Activated naive CD4-positive, alpha-beta T cell treated with anti-CD3 and anti-CD28 coated beads, Interleukin-2, amount 50 U/mL, for 16 hours (primary cell): ENCODE measurements around the gene MMP21.

Experiments used
- DNase-seq: peaks from one replicate; pipeline ENCODE4 v3.0.0-alpha.2; 2020

The MMP21 gene

GRCh38 chr10:125775491-125776106 is at the start of gene MMP21:
TSS of gene MMP21 (minus strand) at chr10:125775821. CDS start at chr10:125775821, 0 bp downstream.
- no peak for DNase-seq

GRCh38 chr10:125824736-125825135 is 49.1 kb upstream of the MMP21 start:
- DNase-seq, result no peak

- DNase-seq, result peak; percentile 17
Observed at GRCh38 chr10:125823663-125824251, 48.1 kb upstream of the MMP21 start.

- DNase-seq, result peak; percentile 89
Observed at GRCh38 chr10:125822878-125823662, 47.4 kb upstream of the MMP21 start, which contains the start of the genes BCCIP and UROS. TSS of gene BCCIP (plus strand) at chr10:125823546. CDS start at chr10:125823558, 12 bp downstream. TSS of gene UROS (minus strand) at chr10:125823258. CDS start at chr10:125816499, 6,759 bp downstream.

GRCh38 chr10:125820701-125821100 is 45.1 kb upstream of the MMP21 start:
- DNase-seq, result no peak

- DNase-seq, result no peak
Observed at GRCh38 chr10:125817337-125817946, 41.8 kb upstream of the MMP21 start.

GRCh38 chr10:125816548-125816947 is 40.9 kb upstream of the MMP21 start:
- DNase-seq, result no peak

GRCh38 chr10:125815764-125816163 is 40.1 kb upstream of the MMP21 start:
- no peak for DNase-seq

- DNase-seq, result no peak
Observed at GRCh38 chr10:125812128-125812750, 36.6 kb upstream of the MMP21 start.

- DNase-seq, result no peak
Observed at GRCh38 chr10:125811251-125811650, 35.6 kb upstream of the MMP21 start.

- DNase-seq, result no peak
Observed at GRCh38 chr10:125808047-125808446, 32.4 kb upstream of the MMP21 start.

GRCh38 chr10:125802739-125803138 is 27.1 kb upstream of the MMP21 start:
- no peak for DNase-seq

GRCh38 chr10:125802131-125802530 is 26.5 kb upstream of the MMP21 start:
- no peak for DNase-seq

- DNase-seq, result no peak
Observed at GRCh38 chr10:125801574-125801973, 26.0 kb upstream of the MMP21 start.

GRCh38 chr10:125799451-125800182 is 24.0 kb upstream of the MMP21 start:
- DNase-seq, result no peak

GRCh38 chr10:125797994-125798662 is 22.5 kb upstream of the MMP21 start:
- DNase-seq, result no peak

- DNase-seq, result no peak
Observed at GRCh38 chr10:125797424-125797823, 21.8 kb upstream of the MMP21 start.

- no peak for DNase-seq
Observed at GRCh38 chr10:125795637-125796190, 20.1 kb upstream of the MMP21 start.

- no peak for DNase-seq
Observed at GRCh38 chr10:125795128-125795527, 19.5 kb upstream of the MMP21 start.

- no peak for DNase-seq
Observed at GRCh38 chr10:125792342-125793300, 17.0 kb upstream of the MMP21 start.
